Natural killer cell treated with Interleukin-12 subunit alpha and Interleukin-12 subunit beta and Interleukin-15 and Interleukin-18, amount 100 ng/mL, for 72 hours (primary cell): Measurements from ENCODE around the gene EGFR. TPM values are rescaled to one million over a fixed set of nuclear protein-coding genes. Genes with fewer than 3 reads are reported as not detected.

Source experiments
- ATAC-seq, 2 donors: fragments of 150-1000 bp; cut with Tn5 transposase in 1 of 2; sonication (Bioruptor Pico), chemical (Tn5 transposase) in 1 of 2; 2 replicates each; pipeline ENCODE4 v1.10.0; 2021
- DNase-seq: peaks from one replicate; pipeline ENCODE4 v3.0.0; 2022; ENCODE audit warnings: low spot score
- H3K27ac Mint-ChIP-seq, 2 donors: 1 replicate in 1 of 2; 2 replicates in 1 of 2; pipeline ENCODE4 v1.8.0; 2022; ENCODE audit warnings: mixed read lengths in 2 of 2, mild to moderate bottlenecking in 1 of 2, moderate library complexity in 1 of 2
- H3K27me3 Mint-ChIP-seq, 2 donors: 1 replicate in 1 of 2; 2 replicates in 1 of 2; pipeline ENCODE4 v1.8.0; 2022; ENCODE audit warnings: mixed read lengths in 2 of 2
- H3K36me3 Mint-ChIP-seq: one replicate; pipeline ENCODE4 v1.8.0; 2022; ENCODE audit warnings: mixed read lengths
- H3K4me1 Mint-ChIP-seq, 2 donors: 1 replicate in 1 of 2; 2 replicates in 1 of 2; pipeline ENCODE4 v1.8.0; 2022; ENCODE audit warnings: low read depth in 2 of 2, mixed read lengths in 2 of 2, mild to moderate bottlenecking in 1 of 2
- H3K4me3 Mint-ChIP-seq: one replicate; pipeline ENCODE4 v1.8.0; 2022; ENCODE audit warnings: mixed read lengths
- H3K9me3 Mint-ChIP-seq: 2 replicates; pipeline ENCODE4 v1.8.0; 2022; ENCODE audit warnings: mixed read lengths
- total RNA-seq, 2 donors: library from RNA; stranded (reverse); gene quantifications; one replicate each; pipeline ENCODE4 v1.2.3, GENCODE V29; 2022

EGFR gene
- total RNA-seq, 2 donors from 2014 or later, result not detected

DNA sequence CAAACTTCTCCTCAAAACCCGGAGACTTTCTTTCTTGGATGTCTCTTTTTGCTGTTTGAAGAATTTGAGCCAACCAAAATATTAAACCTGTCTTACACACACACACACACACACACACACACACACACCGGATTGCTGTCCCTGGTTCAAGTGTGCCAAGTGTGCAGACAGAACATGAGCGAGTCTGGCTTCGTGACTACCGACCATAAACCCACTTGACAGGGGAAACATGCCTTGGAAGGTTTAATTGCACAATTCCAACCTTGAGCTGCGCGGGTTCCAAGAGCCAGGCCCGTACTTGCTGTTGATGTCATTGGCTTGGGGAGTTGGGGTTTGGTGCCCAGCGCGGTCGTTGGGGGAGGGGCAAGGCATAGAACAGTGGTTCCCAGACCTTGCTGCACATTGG, 1.7 kb downstream of the EGFR start:
- H3K36me3 Mint-ChIP-seq, result no peaks in the 10 kb centered on the region
- no peak overlapping the region for H3K27ac Mint-ChIP-seq
- H3K27me3 Mint-ChIP-seq, result peaks cover 36 to 58% of the 10 kb centered on the region in 2 donors

DNA sequence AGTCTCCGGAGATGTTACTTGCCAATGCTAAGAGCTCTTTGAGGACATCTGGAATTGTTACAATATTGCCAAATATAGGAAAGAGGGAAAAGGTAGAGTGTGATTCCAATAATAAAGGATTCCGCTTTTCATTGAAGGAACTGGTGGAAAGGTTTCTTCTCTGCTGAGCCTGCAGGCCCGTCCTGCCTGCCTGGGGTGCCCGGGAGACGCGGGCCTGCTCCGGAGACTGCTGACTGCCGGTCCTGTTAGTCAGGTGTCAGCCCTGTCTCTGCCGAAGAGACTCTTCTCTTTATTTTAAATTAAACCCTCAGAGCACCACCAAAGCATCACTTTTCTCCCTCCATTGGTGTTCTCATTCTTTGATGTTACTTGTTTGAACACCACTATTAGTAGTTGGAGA, 2.2 kb downstream of the EGFR start:
- Mint-ChIP-seq H3K4me3 (no peak overlapping the region), H3K9me3 (no peaks in the 10 kb centered on the region), H3K4me1 (no peaks in the 10 kb centered on the region), H3K27ac (no peak overlapping the region), H3K36me3 (no peaks in the 10 kb centered on the region), H3K27me3 (peaks cover 34 to 52% of the 10 kb centered on the region in 2 donors)
- DNase-seq (no peak), ATAC-seq (no peak)

More for the DNA sequence above, 1.7 kb downstream of the EGFR start:
- no peak for DNase-seq
- ATAC-seq, result no peak
- Mint-ChIP-seq H3K9me3 (no peaks in the 10 kb centered on the region), H3K4me1 (no peaks in the 10 kb centered on the region), H3K4me3 (no peak overlapping the region)

DNA sequence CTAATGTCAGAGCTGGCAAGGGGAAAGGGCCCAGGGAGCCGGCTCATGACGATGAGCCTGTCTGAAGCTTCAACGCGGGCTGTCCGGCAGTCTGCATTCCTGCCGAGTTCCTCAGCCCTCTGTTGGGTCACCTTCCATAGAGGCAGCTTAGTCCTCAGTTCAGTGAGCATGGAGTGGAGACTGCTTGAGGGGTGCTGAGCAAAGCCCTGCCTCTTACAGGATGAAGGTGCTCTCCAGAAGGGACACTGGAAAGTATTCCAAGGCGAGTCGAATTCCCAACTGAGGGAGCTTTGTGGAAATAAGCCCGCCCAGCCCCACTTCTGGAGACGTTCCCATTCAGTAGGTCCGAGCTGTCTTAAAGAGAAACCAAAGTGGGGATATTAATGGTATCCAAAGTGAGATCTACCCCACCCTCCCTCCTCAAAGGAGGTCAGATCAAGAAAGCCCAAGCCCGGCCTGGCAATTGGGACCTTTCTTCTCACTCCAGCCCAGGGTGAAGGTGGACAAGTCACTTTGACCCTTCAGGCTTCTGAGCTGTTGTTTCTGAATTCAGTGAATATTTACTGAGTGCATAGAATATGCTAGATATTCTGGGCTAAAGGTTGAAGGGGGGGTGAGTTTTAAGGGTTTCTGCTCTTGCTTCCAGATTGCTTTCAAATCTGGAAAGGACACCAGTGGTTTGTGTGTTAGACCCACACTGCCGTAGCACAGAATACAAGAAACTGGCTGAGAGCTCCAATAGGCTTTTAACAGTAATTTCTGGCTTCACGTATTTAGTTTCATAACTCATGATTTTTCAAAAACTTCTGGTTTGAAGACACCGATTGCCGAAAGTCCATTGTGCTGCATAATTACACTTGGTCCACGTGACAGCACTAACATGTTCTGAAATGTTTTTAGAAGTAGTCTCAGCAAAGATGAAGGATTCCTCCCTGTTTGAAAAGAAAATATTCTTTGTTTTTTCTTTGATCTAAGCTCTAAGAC, 3.5 kb downstream of the EGFR start:
- Mint-ChIP-seq H3K27ac (no peak overlapping the region), H3K4me1 (no peaks in the 10 kb centered on the region), H3K27me3 (peaks cover 32 to 49% of the 10 kb centered on the region in 2 donors), H3K9me3 (no peaks in the 10 kb centered on the region), H3K36me3 (no peaks in the 10 kb centered on the region), H3K4me3 (no peak overlapping the region)
- no peak for ATAC-seq
- no peak for DNase-seq

DNA sequence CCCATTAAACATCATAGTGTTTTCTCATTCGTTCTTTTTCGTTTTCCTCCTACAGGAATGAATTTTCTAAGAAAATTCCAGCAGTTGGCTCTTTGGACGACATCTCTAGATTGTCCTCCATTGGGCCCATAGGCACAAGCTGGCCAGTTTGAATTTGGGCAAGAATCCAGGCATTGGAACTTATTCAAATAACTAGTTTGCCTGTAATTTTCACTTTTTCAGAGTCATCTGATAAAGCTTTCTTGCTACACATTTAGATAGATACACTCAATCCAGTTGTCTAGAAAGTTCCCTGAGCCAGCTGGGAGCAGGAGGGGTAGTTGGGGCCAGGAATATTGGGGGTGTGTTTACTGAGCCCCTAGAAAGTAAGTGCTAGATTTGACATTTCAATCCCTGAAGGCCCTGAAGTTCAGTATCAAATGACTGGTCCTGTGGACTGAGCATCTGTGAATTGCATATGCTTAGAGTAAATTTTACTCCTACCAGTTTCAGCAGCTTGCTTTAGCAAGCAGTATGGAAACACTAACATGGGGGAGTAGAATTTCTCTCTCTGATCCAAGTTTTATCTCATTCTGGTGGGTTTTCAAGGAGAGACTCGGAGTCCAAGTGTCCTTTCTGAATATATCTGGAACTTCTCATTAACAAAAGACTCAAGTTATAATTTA, 5.2 kb downstream of the EGFR start:
- Mint-ChIP-seq H3K4me1 (no peaks in the 10 kb centered on the region), H3K9me3 (no peaks in the 10 kb centered on the region), H3K27me3 (peaks cover 25 to 40% of the 10 kb centered on the region in 2 donors), H3K36me3 (no peaks in the 10 kb centered on the region), H3K27ac (no peak overlapping the region), H3K4me3 (no peak overlapping the region)
- DNase-seq, result no peak
- no peak for ATAC-seq

DNA sequence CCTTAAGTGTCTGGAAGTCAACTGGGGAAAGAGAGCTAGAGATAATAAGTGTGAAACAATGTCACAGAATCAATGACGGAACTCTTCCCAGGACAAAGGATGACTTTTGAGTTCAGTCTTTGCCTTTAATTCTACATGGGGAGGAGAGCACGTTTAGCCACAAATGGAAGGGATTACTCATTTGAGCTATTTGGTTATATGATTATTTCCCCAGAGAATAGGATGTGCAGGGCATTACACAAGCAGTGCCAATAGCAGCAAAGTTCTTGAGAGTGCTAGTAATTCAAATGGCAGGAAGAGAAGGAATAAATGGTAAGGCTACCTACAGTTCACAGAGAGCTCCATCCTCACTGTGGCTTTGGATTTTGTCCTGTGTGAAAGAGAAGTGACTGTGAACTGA, 6.0 kb downstream of the EGFR start:
- no peak overlapping the region for H3K27ac Mint-ChIP-seq
- no peak overlapping the region for H3K4me3 Mint-ChIP-seq
- no peak for ATAC-seq
- peaks cover 25 to 40% of the 10 kb centered on the region in 2 donors for H3K27me3 Mint-ChIP-seq
- no peaks in the 10 kb centered on the region for H3K9me3 Mint-ChIP-seq
- no peaks in the 10 kb centered on the region for H3K4me1 Mint-ChIP-seq
- no peaks in the 10 kb centered on the region for H3K36me3 Mint-ChIP-seq
- DNase-seq, result no peak

DNA sequence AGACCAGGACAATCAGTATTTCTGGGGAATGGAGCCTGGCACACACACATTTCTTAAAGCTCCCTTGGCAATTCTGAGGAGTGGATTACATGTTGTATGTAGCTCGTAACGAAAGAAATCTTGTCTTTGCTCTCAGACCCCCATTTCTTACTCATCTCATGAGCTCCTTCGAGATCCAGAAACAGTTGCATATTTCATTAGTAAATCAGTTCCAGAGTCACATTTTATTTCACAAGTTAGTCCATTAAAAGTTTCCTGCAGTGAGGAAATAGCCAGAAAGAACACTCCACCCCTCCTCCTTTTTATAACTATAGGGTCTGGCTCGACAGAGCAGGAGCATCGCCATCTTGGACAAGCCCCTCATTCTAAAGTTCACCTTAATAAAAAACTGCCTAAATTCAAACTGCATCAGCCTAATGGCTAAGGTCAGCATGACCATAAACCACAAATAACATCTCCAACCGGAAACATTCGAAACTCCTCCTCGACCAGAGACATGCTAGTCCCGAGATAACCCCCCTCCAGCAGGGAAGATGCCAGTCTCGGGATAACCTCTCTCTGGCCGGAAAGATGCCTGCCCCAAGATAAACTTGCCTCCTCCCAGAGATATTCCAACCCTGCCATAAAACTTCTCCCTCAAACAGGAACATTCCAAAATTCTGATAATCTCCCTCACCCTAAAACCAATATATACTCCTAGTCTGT, 7.4 kb downstream of the EGFR start:
- H3K27me3 Mint-ChIP-seq, result peaks cover 18 to 33% of the 10 kb centered on the region in 2 donors
- no peaks in the 10 kb centered on the region for H3K36me3 Mint-ChIP-seq
- no peak overlapping the region for H3K4me3 Mint-ChIP-seq
- no peak for DNase-seq
- no peaks in the 10 kb centered on the region for H3K4me1 Mint-ChIP-seq
- H3K27ac Mint-ChIP-seq, result no peak overlapping the region
- ATAC-seq, result no peak
- H3K9me3 Mint-ChIP-seq, result no peaks in the 10 kb centered on the region

DNA sequence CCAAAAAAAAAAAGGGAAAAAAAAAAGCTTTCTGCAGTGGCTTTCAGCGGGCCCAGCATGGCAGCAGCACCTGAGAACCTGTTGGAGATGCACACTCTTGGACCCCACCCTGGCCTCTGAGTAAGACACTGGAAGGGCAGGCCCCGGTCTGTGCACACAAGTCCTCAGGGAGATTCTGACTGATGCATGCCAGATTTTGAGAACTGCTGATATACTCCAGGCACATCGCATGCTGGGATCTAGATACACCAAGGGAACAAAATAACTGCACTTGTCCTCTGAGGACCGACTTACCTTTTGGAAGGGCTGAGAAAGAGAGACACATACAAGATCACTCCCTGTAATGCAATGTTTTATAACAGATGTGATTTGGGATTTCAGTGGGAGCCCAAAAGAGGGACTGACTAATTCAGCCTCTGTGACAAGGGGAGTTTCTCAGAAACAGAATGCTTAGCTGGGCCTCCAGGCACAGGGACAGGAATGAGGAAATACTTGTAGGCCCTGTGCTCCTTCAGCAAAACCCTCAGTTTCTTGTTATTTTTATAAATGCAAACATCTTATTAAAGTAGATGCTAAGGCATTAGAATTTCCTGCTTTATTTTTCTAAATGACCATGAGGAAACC, 8.2 kb downstream of the EGFR start:
- DNase-seq (no peak), ATAC-seq (no peak)
- no peaks in the 10 kb centered on the region for H3K4me1 Mint-ChIP-seq
- H3K36me3 Mint-ChIP-seq, result no peaks in the 10 kb centered on the region
- H3K27ac Mint-ChIP-seq, result no peak overlapping the region
- no peaks in the 10 kb centered on the region for H3K9me3 Mint-ChIP-seq
- no peak overlapping the region for H3K4me3 Mint-ChIP-seq
- H3K27me3 Mint-ChIP-seq, result peaks cover 11 to 27% of the 10 kb centered on the region in 2 donors

DNA sequence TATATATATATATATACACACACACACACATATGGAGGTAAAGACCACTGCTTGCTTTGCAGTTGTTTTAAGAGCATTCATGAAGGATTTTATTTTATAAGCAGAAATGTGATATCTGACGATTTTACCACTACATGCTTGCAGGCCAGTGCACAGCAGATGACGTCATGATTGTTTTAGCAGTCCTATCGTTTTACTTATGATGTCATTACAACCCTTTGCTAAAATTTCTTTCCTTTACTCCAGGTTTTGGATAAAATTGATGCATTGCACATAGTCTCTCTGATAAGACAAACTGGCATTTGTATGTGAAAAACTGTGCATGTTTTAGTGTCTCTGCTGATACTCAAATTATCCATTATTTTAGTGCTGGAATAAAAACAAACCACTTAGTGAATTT, 9.2 kb downstream of the EGFR start:
- Mint-ChIP-seq H3K27ac (no peak overlapping the region), H3K4me3 (no peak overlapping the region), H3K9me3 (no peaks in the 10 kb centered on the region), H3K36me3 (no peaks in the 10 kb centered on the region), H3K4me1 (no peaks in the 10 kb centered on the region), H3K27me3 (peaks cover 6 to 27% of the 10 kb centered on the region in 2 donors)
- DNase-seq (no peak), ATAC-seq (no peak)

DNA sequence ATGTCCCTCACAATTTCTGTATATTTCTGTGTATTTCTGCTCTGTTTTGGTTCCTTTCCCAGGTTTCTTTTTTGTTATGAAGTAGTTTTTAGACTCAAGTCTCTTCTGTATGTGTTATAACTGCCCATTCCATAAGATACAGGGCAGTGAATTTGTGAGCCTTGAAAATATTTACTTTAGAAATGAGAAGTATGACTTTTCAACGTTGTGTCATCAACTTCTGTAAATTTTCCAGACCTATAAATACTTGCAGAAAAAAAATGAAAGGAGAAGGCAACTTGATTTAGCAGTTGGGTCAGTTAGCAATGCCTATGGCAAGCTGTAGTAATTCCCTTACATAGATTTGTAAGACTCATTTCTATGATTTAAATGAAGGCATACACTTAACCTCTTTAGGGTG, 11.5 kb downstream of the EGFR start:
- ATAC-seq, result no peak
- no peak for DNase-seq
- H3K36me3 Mint-ChIP-seq, result no peaks in the 10 kb centered on the region
- H3K4me3 Mint-ChIP-seq, result no peak overlapping the region
- peaks cover 0 to 23% of the 10 kb centered on the region in 2 donors for H3K27me3 Mint-ChIP-seq
- H3K4me1 Mint-ChIP-seq, result no peaks in the 10 kb centered on the region
- H3K9me3 Mint-ChIP-seq, result no peaks in the 10 kb centered on the region
- H3K27ac Mint-ChIP-seq, result no peak overlapping the region

DNA sequence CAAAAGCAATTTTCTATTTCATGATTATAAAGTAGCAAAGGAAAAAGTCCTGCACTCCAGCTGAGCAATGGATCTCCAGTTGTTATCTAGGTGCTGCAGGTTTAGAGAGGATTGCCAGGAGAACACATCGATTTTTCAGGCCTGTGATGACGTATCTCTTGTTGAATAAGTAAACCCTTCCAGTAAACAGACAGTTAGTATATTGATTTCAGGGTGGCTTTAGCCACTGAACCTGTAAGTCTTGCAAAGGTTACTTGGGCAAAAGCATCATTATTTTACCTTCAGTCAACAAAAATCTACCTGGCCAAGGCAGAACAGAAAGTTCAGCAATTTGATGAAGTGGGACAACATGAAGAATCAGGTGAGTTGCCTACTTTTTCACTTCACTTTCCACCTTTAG, 12.3 kb downstream of the EGFR start:
- ATAC-seq (no peak), DNase-seq (no peak)
- Mint-ChIP-seq H3K4me1 (no peaks in the 10 kb centered on the region), H3K27me3 (peaks cover 2 to 28% of the 10 kb centered on the region in 2 donors), H3K36me3 (no peaks in the 10 kb centered on the region), H3K27ac (no peak overlapping the region), H3K9me3 (no peaks in the 10 kb centered on the region), H3K4me3 (no peak overlapping the region)

DNA sequence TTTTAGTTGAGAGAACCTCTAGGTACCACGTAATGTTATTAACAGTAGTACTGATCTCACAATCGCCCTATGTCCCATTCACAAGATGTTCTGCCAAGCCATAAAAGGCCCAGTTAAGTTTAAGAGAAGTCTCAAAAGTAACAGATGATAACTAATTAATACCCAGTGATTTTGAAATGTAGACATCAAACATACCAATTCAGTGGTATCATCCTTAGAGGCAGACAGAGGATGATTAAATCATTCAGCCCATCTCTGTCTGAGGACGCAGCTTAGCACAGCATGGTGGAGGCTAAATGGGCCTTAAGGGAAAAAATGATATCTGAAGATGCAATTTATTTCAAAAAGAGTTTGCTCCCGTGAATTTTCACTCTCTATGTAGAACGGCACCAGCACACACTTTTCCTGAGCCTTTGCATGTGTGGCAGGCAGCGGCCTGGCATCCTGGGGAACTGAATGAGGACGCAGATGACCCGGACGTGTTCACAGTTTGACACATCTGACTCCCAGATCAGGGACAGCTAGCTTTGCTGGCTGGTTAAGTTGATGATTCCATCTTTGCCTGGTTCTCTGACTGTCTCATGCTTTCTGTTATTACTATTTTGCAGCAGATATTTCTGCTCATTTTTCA, 13.4 kb downstream of the EGFR start:
- Mint-ChIP-seq H3K4me3 (no peak overlapping the region), H3K27me3 (peaks cover 2 to 22% of the 10 kb centered on the region in 2 donors), H3K36me3 (no peaks in the 10 kb centered on the region), H3K4me1 (no peaks in the 10 kb centered on the region), H3K27ac (no peak overlapping the region), H3K9me3 (no peaks in the 10 kb centered on the region)
- DNase-seq (no peak), ATAC-seq (no peak)

DNA sequence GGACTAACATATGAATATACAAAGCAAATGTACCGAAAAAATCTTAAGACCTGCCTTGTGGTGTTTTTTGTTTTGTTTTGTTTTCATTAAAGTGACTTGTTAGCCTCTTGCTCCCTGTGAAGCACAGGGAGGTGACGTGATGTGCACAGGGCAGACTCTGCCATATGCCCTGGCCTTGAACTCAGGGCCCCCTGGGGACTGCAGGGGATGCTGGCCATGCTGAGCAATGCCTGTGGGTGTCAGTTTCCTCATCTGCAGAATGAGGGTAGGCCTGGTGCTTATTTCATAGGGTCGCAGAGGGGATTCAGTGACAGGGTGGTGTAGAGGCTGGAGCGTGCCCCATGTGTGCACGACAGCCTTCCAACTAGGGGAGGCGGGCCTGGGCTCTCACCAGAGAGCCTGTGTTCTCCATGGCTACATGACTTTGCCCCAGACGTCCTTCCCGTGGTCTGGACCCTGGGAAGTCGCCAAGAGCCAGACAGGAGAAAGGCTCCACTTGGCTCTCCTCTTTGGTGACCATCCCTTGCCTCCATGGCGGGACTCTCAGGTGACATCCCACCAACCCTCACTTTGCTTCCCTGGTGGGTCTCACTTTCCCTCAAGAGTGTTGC, 14.5 kb downstream of the EGFR start:
- H3K27me3 Mint-ChIP-seq, result peaks cover 2 to 31% of the 10 kb centered on the region in 2 donors
- H3K27ac Mint-ChIP-seq, result no peak overlapping the region
- H3K4me1 Mint-ChIP-seq, result no peaks in the 10 kb centered on the region
- no peak overlapping the region for H3K4me3 Mint-ChIP-seq
- peak in 1 of 2 donors; percentile 50 for ATAC-seq
- no peak for DNase-seq
- no peaks in the 10 kb centered on the region for H3K9me3 Mint-ChIP-seq
- no peaks in the 10 kb centered on the region for H3K36me3 Mint-ChIP-seq

DNA sequence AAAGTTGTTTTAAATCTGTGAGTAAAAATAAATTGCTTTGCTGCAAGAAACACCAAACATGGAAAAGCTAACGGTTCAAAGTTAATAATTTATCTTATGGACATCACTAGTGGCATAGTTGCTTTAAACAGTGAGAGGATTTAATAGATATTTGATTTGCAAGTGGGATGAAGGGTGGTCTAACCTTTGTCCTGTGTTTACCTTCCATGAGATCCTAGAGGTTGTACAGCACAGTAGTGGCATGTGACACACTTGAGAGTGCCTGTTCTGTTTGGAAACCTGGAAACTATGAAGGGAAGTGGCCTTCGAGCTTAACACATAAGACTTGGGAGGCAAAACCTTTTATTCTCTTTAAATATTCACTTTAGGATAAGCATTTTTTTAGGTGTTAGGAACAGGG, 16.0 kb downstream of the EGFR start:
- H3K36me3 Mint-ChIP-seq, result no peaks in the 10 kb centered on the region
- peaks cover 2 to 39% of the 10 kb centered on the region in 2 donors for H3K27me3 Mint-ChIP-seq
- H3K27ac Mint-ChIP-seq, result no peak overlapping the region
- H3K9me3 Mint-ChIP-seq, result no peaks in the 10 kb centered on the region
- no peaks in the 10 kb centered on the region for H3K4me1 Mint-ChIP-seq
- no peak overlapping the region for H3K4me3 Mint-ChIP-seq
- ATAC-seq, result no peak
- DNase-seq, result no peak
